Mesendoderm (in vitro differentiated cells): Measurements from ENCODE around the gene TCEAL9.
"Not testable (repeated sequence)": the region's sequence is repeated elsewhere in the genome, so short reads cannot be mapped to it uniquely, and the experiment has no call there.

Experiments
- DNase-seq: peaks from one replicate; pipeline ENCODE4 v3.0.0; 2013
- H2AK5ac ChIP-seq: 2 replicates; pipeline ENCODE4 v1.6.1; 2013; ENCODE audit warnings: low read length, inconsistent platforms
- H2BK120ac ChIP-seq: 2 replicates; pipeline ENCODE4 v1.6.1; 2013; ENCODE audit warnings: low read depth, mild to moderate bottlenecking, low read length, moderate library complexity, mixed read lengths
- H2BK15ac ChIP-seq: replicated peaks from 2 replicates; pipeline ENCODE4 v1.6.1; 2013; ENCODE audit warnings: low read depth, mild to moderate bottlenecking, moderate library complexity
- H2BK5ac ChIP-seq: 2 replicates; pipeline ENCODE4 v1.6.1; 2013; ENCODE audit warnings: low read length, inconsistent platforms
- H3K18ac ChIP-seq: 2 replicates; pipeline ENCODE4 v1.6.1; 2013; ENCODE audit warnings: mild to moderate bottlenecking, low read length, mixed read lengths
- H3K23ac ChIP-seq: one replicate; pipeline ENCODE4 v1.6.1; 2013; ENCODE audit warnings: low read length
- H3K27ac ChIP-seq: 2 replicates; pipeline ENCODE4 v1.5.1; 2013; ENCODE audit warnings: low read depth, mild to moderate bottlenecking, inconsistent platforms, low read length, moderate library complexity
- H3K27me3 ChIP-seq: 2 replicates; pipeline ENCODE4 v1.6.1; 2013; ENCODE audit warnings: low read length, control low read depth, mild to moderate bottlenecking, inconsistent platforms; ENCODE audit not compliant: insufficient read depth, poor library complexity
- H3K36me3 ChIP-seq: 2 replicates; pipeline ENCODE4 v1.6.1; 2013; ENCODE audit warnings: low read length, inconsistent platforms; ENCODE audit not compliant: control insufficient read depth, insufficient read depth
- H3K4ac ChIP-seq: one replicate; pipeline ENCODE4 v1.6.1; 2013; ENCODE audit warnings: low read depth, mild to moderate bottlenecking, low read length, moderate library complexity
- H3K4me1 ChIP-seq: 2 replicates; pipeline ENCODE4 v1.6.1; 2013; ENCODE audit warnings: low read depth, low read length, inconsistent platforms; ENCODE audit not compliant: control insufficient read depth
- H3K4me2 ChIP-seq: 2 replicates; pipeline ENCODE4 v1.6.1; 2013; ENCODE audit warnings: low read length
- H3K4me3 ChIP-seq: 2 replicates; pipeline ENCODE4 v1.5.1; 2013; ENCODE audit warnings: mild to moderate bottlenecking, low read length
- H3K56ac ChIP-seq: one replicate; pipeline ENCODE4 v1.6.1; 2013; ENCODE audit warnings: low read length
- H3K79me1 ChIP-seq: 2 replicates; pipeline ENCODE4 v1.6.1; 2013; ENCODE audit warnings: low read length, inconsistent platforms
- H3K79me2 ChIP-seq: 2 replicates; pipeline ENCODE4 v1.6.1; 2013; ENCODE audit warnings: mild to moderate bottlenecking, low read length; ENCODE audit not compliant: control insufficient read depth, insufficient read depth
- H3K9ac ChIP-seq: 2 replicates; pipeline ENCODE4 v1.6.1; 2013; ENCODE audit warnings: low read length, inconsistent platforms
- H4K5ac ChIP-seq: one replicate; pipeline ENCODE4 v1.6.1; 2013; ENCODE audit warnings: low read length
- H4K8ac ChIP-seq: one replicate; pipeline ENCODE4 v1.6.1; 2013; ENCODE audit warnings: low read depth, mild to moderate bottlenecking, control low read depth, low read length, moderate library complexity
- WGBS: extraction: QIAGEN DNeasy Blood & Tissue Kit; methylation state at CpG from one replicate; pipeline ENCODE4 v1.1.7; 2013; ENCODE audit warnings: low lambda C conversion rate, missing lambda C conversion rate; ENCODE audit not compliant: insufficient coverage; ENCODE audit errors: extremely low coverage; 5-methylcytosine and 5-hydroxymethylcytosine counted together

The TCEAL9 gene

GRCh38 chrX:103356858-103357257 is 552 bp downstream of the TCEAL9 start:
- no peak overlapping the region for H2BK15ac ChIP-seq
- H3K9ac ChIP-seq = peak overlapping the region; percentile 92
- H2AK5ac ChIP-seq = no peak overlapping the region
- H3K27ac ChIP-seq = peak overlapping the region; percentile 70
- no peak overlapping the region for H2BK120ac ChIP-seq
- H3K23ac ChIP-seq = no peak overlapping the region
- H3K4ac ChIP-seq = peak overlapping the region; percentile 85
- H3K18ac ChIP-seq = peak overlapping the region; percentile 95
- no peaks in the 10 kb centered on the region for H3K36me3 ChIP-seq
- peak overlapping the region; percentile 56 for H3K4me2 ChIP-seq
- no peak overlapping the region for H4K5ac ChIP-seq
- no peak overlapping the region for H2BK5ac ChIP-seq
- no peaks in the 10 kb centered on the region for H3K4me1 ChIP-seq
- peak overlapping the region; percentile 76 for H4K8ac ChIP-seq
- no CpG with 5 or more reads among the region's 13 CpGs for WGBS
- H3K79me1 ChIP-seq = no peaks in the 10 kb centered on the region
- peak overlapping the region; percentile 92 for H3K56ac ChIP-seq
- DNase-seq = no peak
- peak overlapping the region; percentile 91 for H3K4me3 ChIP-seq
- H3K79me2 ChIP-seq = peaks cover 8% of the 10 kb centered on the region
- H3K27me3 ChIP-seq = no peaks in the 10 kb centered on the region

- Histone ChIP-seq H3K9ac (no peak overlapping the region), H3K27ac (no peak overlapping the region), H3K4me1 (no peaks in the 10 kb centered on the region), H3K36me3 (no peaks in the 10 kb centered on the region), H3K79me1 (no peaks in the 10 kb centered on the region), H2BK5ac (no peak overlapping the region), H3K4me3 (no peak overlapping the region), H3K56ac (no peak overlapping the region), H2BK15ac (no peak overlapping the region), H3K4me2 (no peak overlapping the region), H3K23ac (no peak overlapping the region), H3K18ac (no peak overlapping the region), H3K4ac (no peak overlapping the region), H2AK5ac (no peak overlapping the region), H4K8ac (no peak overlapping the region), H3K79me2 (peaks cover 8% of the 10 kb centered on the region), H4K5ac (no peak overlapping the region), H2BK120ac (no peak overlapping the region), H3K27me3 (no peaks in the 10 kb centered on the region)
- no CpG with 5 or more reads among the region's 2 CpGs for WGBS
- DNase-seq = no peak
Observed at GRCh38 chrX:103357871-103358270, 1.6 kb downstream of the TCEAL9 start.

GRCh38 chrX:103359605-103360004 is 3.3 kb downstream of the TCEAL9 start:
- not testable (repeated sequence) for H3K36me3 ChIP-seq, H3K4me1 ChIP-seq, H3K79me2 ChIP-seq, H3K18ac ChIP-seq, H4K8ac ChIP-seq, H3K27ac ChIP-seq, H4K5ac ChIP-seq, H3K4me3 ChIP-seq, H3K23ac ChIP-seq, H2BK15ac ChIP-seq, H3K9ac ChIP-seq, H2BK5ac ChIP-seq, H3K56ac ChIP-seq, H2AK5ac ChIP-seq, H3K4me2 ChIP-seq, H3K27me3 ChIP-seq, H2BK120ac ChIP-seq, DNase-seq, H3K79me1 ChIP-seq, H3K4ac ChIP-seq
- no CpG with 5 or more reads among the region's 3 CpGs for WGBS

DNA sequence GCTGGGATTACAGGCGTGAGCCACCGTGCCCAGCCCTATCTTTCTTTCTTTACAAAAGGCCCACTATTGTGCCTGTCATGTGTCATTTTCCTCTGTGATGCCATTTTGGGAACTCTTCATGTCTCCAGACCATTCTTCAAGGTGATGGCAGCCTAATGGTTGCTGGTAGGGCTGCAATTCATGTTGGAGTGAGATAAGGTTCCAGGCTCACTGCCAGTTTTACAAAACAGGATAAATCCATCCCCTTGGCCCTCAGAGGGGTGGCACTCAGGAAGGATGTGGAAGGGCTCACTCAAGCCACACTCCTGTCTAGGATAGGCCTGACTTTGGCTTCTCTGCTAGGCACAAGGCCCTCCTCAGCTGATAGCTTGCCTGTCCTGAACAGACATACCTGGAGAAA is 3.8 kb downstream of the TCEAL9 start:
- Histone ChIP-seq H2BK5ac (no peak overlapping the region), H2AK5ac (no peak overlapping the region), H3K79me2 (peaks cover 8% of the 10 kb centered on the region), H3K9ac (no peak overlapping the region), H3K36me3 (no peaks in the 10 kb centered on the region), H3K4me3 (no peak overlapping the region), H3K27ac (no peak overlapping the region), H3K27me3 (no peaks in the 10 kb centered on the region), H2BK15ac (no peak overlapping the region), H4K8ac (no peak overlapping the region), H2BK120ac (no peak overlapping the region), H3K79me1 (no peaks in the 10 kb centered on the region), H4K5ac (no peak overlapping the region), H3K4ac (no peak overlapping the region), H3K4me1 (no peaks in the 10 kb centered on the region), H3K18ac (no peak overlapping the region), H3K56ac (no peak overlapping the region), H3K23ac (no peak overlapping the region), H3K4me2 (no peak overlapping the region)
- no CpG with 5 or more reads among the region's 2 CpGs for WGBS
- no peak for DNase-seq

DNA sequence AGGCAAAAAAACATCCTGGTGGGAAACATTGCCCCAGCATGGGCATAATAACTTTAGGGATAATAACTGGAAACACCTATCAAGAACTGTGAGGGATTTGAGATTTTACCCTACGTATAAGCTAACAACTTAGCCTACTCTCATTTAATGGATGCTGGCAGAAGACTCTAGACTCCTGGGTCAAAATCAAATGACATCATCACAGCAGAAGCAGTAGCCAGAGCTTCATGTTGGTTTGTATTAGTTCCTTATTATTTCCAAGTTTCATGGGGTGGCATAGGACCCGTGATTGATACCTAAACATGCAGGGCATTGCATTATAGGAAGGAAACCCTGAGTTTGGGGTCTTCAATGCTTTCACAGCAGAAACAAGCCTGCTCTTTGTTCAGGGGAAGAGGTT is 4.6 kb downstream of the TCEAL9 start:
- Histone ChIP-seq H3K4me3 (no peak overlapping the region), H3K56ac (no peak overlapping the region), H2BK120ac (no peak overlapping the region), H3K4me2 (no peak overlapping the region), H2AK5ac (no peak overlapping the region), H3K4me1 (no peaks in the 10 kb centered on the region), H3K4ac (no peak overlapping the region), H4K5ac (no peak overlapping the region), H3K27ac (no peak overlapping the region), H4K8ac (no peak overlapping the region), H3K79me2 (peaks cover 8% of the 10 kb centered on the region), H3K27me3 (no peaks in the 10 kb centered on the region), H2BK15ac (no peak overlapping the region), H2BK5ac (no peak overlapping the region), H3K18ac (no peak overlapping the region), H3K23ac (no peak overlapping the region), H3K36me3 (no peaks in the 10 kb centered on the region), H3K9ac (no peak overlapping the region), H3K79me1 (no peaks in the 10 kb centered on the region)
- DNase-seq = no peak
- WGBS = no CpG with 5 or more reads among the region's 2 CpGs

DNA sequence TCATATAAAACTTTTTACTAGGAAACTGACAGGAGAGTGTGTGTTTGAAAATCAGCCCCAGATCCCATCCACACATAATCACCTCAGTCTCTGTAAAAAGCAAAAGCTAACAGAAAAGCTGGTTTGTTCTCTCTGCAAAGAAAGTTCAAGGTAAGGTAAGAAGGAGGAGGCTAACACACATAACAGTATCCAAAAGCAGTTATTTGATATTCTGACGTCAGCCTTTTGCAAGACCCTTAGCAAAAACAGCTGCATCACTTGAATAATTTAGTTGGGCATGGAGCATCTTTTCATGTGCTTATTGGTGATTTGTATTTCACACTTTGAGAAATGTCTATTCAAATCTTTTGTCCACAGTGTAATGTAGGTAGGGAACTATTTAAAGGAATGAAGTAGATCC is 5.5 kb downstream of the TCEAL9 start:
- no peak overlapping the region for H2AK5ac ChIP-seq
- no peak overlapping the region for H3K18ac ChIP-seq
- H3K79me1 ChIP-seq = no peaks in the 10 kb centered on the region
- no peak overlapping the region for H2BK5ac ChIP-seq
- peaks cover 5% of the 10 kb centered on the region for H3K79me2 ChIP-seq
- no peak for DNase-seq
- no CpG with 5 or more reads among the region's 1 CpG for WGBS
- no peaks in the 10 kb centered on the region for H3K27me3 ChIP-seq
- H3K4me3 ChIP-seq = no peak overlapping the region
- no peak overlapping the region for H3K4me2 ChIP-seq
- H3K4ac ChIP-seq = no peak overlapping the region
- H3K36me3 ChIP-seq = no peaks in the 10 kb centered on the region
- H2BK120ac ChIP-seq = no peak overlapping the region
- no peaks in the 10 kb centered on the region for H3K4me1 ChIP-seq
- H3K27ac ChIP-seq = no peak overlapping the region
- no peak overlapping the region for H4K5ac ChIP-seq
- H4K8ac ChIP-seq = no peak overlapping the region
- no peak overlapping the region for H3K23ac ChIP-seq
- no peak overlapping the region for H2BK15ac ChIP-seq
- no peak overlapping the region for H3K56ac ChIP-seq
- H3K9ac ChIP-seq = no peak overlapping the region
